ENCODE data around the gene SPACA7.
"Not testable (repeated sequence)": the region's sequence is repeated elsewhere in the genome, so short reads cannot be mapped to it uniquely, and the experiment has no call there.

The SPACA7 gene

DNA sequence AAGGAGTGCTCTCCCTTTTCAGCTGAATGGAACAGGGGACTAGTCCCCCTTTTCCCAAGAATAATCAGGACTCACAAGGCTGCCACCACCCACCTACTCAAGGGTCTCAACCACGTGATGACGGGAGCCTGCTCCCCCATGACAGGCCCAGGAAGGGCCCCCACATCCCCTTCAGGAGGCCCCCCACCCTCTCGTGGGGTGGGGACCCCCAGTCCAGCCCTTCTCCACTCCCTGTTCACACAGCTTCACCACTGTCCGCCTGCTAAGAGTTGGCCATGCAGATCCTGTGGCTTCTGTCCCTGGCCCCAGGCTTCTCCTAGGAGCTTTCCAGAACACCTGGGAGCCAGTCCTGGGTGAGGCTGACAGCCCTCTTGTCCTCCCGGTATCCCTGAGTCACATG lies 56.6 kb downstream of the SPACA7 start:
- not testable (repeated sequence) for DNase-seq

DNA sequence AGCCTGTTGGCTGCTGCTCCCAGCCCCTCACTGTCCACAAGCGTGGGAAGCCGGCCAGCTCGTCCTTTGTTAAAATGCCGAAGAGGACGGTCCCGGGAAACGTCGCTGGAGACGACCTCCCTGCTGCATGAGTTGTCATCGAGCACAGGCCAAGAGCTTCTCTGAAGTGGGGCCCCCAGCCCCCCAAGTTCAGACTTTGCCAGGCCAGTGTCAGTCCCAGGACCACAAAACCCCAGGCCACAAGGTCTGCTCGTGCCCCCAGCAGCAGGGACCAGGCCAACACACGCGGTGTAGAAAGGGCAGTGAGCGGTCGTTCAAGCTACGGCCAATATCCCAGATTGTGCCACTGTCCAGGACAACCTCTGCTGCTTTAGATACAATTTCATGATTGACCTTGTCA lies 57.4 kb downstream of the SPACA7 start:
- not testable (repeated sequence) for DNase-seq

DNA sequence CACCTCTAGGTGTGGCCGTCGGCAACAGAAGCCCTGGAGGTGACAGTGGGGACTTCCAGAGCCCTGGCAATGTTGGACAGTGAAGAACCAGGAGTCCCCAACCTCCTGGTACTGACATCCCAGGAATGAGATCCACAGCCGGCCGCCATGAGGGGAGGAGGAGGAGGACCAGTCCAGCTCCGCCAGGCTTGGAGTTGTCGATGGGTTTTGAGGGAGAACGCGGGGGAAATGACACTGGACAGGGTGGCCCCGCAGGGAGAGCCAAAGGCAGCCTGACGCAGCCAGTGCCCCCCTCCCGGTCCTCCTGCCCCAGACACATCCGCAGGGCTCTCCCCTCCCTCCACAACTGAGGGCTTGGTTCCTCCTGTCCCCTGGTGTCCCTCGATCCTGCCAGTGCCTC lies 57.9 kb downstream of the SPACA7 start:
- no peak for DNase-seq

DNA sequence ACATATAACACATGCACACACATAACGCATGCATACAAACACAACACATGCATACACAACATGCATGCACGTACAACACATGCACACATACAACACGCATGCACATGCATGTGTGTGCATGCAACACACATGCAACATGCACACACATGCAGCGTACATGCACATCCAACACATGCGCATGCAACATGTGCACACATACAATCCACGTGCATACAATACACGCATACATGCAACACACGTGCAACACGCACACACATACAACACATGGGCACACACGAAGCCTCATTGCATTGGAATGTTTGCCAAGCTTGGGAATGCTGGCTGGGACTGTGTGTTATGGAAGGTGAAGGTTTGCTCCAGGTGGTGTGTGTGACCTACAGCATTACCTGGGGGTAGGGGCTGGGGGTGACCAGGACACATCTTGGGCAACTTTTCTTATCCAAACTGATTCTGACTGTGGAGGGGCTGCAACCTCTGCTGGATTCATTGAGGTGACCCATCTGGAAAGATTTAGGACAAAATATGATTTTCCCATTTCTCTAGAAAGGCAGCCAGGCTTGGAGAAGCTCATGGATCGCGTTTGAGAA lies 58.9 kb downstream of the SPACA7 start:
- DNase-seq = no peak

DNA sequence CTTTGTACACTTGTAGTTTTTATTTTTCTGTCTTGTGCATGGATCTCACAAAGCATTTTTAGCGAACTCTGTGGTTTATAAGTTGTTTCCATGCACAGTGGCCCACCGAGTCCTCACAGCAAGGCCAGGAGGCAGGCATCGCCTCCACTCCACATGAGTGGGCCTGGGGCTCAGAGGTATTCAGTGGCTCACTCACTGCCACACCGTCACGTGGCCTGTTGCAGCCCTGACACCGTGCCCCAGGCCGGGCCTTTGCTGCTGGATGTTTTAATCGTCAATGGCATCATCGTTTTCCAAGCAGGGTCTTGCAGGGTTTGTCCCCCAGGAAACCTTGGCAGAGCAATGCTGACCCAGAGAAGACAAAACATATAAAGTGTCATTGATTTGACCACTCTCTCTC lies 59.8 kb downstream of the SPACA7 start:
- no peak for DNase-seq

DNA sequence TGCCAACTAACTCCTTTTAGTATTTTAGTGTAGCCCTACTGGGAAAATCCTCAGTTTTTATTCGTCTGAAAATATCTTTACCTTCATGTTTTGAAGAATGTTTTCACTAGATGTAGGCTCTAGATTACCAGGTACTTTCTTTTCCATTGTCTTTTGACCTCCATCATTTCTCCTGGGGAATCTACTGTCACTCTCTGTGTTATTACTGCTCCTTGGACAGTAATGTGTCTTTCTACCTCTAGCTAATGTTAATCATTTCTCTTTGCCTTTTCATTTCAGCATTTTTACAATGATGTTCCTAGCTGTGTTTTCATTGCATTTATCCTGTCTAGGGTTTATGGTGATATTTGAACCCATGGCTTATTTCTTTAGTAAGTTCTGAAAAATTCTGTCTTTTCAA lies 61.9 kb downstream of the SPACA7 start:
- DNase-seq = no peak

DNA sequence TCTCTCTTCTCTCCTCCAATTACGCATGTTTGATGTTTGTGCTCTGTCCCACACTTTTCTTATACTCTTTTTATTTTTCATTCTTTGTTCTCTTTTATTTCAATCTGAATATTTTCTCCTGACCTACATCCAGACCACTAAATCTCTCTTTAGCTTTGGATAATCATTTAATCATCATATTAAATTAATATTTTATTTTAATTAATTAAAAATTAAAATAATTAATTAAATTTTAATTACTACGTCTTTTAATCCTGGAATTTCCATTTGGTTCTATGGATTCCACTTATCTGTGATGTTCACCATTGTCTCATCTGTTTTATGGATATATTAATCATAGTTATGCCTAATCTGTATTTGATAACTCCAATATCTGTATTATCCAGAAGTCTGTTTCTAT lies 62.4 kb downstream of the SPACA7 start:
- DNase-seq = no peak

DNA sequence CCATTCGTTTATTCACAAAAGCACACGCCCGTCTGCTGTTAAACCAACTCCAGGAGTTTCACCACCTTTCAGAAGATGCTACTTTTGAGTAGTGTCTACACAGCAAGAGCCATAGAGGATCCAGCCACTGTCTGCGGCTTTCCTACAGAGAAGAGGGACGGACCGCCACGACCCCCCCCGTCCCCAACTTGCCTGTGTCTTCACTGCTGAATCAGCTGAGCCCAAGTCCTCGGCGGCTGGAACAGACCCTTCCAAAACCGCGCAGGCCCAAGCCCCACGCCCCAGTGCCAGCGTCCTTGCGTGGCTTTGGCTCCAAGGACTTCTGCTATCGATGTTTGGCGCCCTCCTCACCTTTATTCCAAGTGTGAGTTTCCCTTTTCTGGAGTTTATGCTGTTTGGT lies 65.1 kb downstream of the SPACA7 start:
- no peak for DNase-seq

DNA sequence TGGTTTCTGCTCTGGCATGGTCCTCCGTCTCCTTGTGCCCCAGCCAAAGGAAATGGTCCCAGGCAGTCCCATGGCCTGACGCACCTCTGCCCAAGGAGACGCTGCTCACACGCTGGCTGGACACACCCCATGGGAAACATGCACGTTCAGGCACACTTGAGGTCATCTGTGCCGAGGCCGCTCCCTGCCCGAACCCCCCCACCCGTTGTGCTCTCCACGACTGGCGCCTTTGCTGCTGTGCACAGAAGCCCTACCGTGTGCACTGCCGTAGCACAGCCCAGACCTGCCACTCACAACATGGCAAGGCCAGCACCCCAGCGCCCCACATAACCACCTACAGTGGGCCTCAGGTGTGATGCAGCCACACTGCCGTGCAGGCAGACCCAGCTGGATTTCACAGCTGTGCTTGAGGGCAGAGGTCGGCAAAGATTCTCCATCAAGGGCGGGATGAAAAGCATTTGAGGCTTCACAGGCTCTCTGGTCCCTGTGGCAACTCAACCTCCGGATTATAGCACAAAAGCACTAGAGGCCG lies 65.7 kb downstream of the SPACA7 start:
- DNase-seq = no peak

DNA sequence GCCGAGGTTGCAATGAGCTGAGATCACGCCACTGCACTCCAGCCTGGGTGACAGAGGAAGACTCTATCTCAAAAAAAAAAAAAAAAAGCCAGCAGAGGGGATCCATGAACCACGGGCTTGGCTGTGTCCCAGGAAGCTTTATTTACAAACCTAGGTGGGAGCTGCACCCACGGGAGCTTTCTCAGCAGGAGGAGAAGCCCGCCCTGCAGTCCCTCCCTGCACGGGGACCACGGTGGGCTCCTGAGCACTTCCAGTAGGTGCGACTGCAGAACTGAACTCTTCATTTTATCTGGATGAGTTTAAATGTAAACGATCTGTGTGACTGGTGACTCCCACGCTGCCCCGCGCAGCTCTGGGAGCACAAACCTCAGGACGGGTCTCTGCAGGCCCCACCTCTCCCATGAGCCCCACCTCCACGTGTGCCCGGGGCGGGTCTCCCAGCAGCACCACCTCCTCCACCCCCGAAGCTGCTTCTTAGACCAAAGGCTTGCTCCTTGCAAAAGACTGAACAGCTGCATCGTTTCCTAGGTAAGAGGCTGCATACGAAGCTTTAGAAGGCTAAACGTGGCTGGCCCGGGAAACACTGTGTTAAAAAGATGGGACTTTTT lies 66.4 kb downstream of the SPACA7 start:
- no peak for DNase-seq

DNA sequence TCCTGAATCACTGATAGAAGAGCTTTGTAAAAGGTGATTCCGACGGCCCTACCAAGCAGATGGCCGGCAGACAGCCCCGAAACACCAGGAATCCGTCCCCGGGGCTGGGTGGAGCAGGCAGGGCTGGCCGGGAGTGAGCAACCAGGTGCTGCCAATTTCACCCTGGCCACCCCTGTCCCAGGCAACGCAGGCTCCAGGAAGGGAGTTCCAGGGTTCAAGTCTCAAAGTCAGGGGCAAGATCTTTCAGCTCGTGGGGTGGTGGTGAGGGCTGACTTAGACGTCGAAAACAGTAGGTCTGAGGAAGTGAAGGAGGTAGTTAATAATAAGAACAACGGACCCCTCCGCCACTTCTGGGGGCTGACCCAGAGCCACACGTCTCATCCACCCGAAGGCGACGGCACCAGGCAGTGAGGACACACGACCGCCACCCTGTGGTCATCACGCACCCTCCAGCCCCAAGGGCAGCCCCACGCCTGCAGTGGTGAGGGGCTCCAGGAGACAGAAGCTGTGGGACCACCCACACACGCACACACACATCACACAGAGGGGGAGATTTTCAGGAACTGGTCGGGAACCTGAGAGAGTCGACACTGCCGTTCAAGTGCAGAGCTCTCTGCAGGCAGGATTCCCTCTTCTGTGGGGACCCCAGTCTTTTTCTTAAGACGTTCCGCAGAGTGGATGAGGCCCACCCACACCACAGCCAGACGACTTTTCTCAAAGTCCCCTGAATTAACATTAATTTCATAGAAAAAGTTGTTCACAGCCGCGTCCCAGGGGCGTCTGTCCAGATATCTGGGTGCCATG lies 67.2 kb downstream of the SPACA7 start:
- DNase-seq = peak; percentile 25

DNA sequence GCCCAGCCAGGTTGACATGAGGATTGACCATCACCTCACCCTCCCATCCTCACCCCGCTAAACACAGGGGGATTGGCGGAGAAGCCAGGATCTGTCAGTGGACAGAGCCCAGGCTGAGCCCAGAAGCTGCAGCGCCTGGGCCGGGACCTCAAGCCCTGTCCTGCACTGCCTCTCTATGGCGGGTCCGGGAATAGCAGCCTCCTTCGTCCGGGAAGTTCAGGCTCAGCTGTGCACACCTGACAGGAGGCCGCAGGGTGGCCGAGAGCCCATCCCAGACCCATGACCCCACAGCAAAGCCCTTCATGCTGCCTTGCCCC lies 67.8 kb downstream of the SPACA7 start:
- DNase-seq = peak; percentile 78

DNA sequence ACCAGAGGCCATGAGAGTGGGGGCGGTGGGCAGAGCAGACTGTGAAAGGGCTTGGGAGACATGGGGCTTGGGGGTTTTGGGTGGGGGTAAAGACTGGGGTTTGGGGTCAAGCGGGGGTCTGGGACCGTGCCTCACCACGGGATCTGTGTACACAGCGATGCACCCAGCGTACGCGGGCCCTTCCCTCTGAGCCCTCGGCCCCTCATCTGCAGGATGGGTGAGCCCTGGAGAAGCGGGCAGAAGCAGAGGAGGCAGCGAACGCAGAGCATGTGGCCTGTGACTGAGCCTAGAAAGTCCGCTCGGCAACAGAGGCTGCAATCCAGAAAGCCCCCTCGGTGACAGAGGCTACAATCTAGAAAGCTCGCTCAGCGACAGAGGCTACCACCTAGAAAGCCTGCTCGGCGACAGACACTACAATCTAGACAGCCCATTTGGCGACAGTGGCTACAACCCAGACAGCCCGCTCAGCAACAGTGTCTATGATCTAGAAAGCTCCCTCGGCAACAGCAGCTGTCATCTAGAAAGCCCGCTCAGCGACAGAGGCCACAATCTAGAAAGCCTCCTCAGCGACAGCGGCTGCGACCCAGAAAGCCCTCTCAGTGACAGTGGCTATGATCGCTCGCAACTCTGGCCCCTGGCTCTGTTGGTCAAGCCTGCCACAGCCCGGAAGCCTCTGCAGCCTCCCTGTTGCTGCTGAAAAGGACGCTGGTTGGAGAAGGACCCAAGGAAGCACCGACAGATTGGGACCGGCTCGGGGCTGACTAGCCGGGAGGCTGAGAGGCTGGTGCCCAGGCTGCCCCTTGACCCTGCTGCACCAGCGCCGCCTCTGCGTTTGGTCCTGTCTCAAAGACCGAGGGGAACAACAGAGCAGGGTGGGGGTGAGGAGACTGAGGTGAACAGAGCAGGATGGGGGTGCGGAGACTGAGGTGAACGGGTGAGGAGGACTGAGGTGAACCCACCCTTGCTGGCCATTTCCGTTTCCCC lies 68.6 kb downstream of the SPACA7 start:
- no peak for DNase-seq

DNA sequence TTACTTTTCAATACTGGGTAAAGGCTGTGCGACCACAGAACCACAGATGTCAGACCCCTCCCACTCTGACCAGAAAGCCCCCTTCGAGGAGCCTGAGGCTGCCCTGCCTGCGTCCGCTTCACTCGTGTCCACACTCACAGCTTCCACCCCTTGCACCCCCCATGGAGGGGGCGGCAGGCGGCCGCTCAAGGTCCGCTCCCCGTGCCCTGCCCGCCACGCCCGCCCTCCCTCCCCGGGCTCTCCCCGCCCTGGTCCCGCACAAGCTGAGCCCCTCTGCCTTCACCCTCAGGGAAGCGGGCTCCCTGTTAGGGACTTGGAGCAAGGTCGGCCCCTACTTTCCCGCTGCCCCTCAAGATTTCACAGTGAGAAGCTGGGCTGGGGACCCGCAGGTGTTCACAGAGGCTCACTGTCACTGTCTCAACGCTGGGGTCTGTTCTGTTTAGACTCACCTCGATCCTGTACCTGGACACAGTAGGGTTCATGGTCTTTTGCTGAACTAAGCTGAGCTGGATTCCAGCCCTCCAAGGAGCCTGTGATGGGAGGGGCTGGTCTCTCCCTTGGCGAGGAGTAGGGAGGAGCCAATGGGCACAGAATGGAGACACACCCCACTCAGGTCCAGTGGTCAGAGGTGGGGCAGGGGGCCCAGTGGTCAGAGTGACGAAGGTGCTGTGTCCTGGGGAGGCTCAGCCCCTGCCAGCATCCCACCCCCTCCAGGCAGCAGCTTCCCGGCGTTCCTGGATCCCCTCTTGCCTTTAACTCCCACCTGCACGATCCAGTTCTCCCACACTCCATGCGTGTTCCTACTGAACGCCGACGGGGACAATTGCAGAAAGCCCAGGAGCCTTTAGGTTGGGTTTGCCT lies 69.5 kb downstream of the SPACA7 start:
- DNase-seq = no peak

DNA sequence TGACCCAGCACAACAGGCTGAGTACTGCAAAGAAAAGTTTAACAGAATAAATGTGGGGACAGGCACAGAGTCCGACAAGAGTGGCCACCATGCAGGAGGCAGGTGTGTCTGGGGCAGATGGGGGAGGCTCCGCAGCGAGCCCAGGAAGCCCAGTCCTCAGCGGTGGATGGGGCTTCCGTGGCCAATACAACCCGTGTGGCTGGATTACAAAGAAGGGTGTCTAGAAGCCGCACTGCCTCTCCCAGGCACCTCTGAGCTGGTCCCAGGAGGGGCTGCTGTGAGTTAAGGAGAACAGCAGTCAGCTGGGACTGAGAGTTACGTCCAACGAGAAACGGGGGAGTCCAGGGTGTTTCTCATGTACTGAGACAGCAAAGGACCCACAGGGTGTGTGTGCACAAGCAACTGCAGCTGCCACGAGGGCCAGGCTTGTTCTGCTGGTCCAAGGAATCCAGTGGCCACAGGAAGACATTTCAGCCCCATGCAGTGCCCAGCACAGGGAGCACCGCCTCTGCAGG lies 70.2 kb downstream of the SPACA7 start:
- no peak for DNase-seq

DNA sequence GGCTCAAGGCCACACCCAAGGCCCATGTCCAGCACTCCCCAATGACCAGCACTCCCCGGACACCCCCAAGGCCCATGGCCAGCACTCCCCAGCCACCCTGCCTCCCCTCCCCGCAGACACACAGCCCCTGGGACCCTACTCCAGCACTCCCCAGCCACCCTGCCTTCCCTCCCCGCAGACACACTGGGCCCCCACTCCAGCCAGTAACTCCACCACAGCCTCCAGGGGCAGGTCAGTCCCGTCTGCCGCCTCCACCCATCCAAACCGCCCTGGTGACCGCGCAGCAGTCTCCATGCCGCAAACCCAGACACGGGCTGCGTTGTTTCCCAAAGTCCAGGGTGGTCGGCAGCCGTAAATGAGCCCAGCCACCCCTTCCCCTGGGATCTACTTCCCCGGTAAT lies 70.7 kb downstream of the SPACA7 start:
- no peak for DNase-seq

DNA sequence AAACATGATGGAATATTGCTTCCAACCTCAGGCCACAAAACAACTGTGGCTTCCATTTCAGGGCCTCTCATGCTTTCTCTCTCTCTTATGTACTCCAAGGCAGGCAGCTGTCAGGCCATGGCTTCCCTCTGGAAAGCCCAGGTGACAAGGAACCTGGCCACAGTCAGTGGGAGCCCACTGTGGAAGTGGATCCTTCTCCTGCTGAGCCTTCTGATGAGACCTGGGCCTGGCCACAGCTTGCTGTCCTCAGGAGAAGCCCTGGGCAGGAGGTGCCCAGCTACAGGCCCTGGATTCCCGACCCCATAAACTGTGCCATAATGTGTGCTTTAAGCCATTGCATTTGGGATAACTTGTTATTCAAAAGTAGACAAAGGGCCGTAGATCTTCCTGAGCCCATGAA lies 71.2 kb downstream of the SPACA7 start:
- no peak for DNase-seq

DNA sequence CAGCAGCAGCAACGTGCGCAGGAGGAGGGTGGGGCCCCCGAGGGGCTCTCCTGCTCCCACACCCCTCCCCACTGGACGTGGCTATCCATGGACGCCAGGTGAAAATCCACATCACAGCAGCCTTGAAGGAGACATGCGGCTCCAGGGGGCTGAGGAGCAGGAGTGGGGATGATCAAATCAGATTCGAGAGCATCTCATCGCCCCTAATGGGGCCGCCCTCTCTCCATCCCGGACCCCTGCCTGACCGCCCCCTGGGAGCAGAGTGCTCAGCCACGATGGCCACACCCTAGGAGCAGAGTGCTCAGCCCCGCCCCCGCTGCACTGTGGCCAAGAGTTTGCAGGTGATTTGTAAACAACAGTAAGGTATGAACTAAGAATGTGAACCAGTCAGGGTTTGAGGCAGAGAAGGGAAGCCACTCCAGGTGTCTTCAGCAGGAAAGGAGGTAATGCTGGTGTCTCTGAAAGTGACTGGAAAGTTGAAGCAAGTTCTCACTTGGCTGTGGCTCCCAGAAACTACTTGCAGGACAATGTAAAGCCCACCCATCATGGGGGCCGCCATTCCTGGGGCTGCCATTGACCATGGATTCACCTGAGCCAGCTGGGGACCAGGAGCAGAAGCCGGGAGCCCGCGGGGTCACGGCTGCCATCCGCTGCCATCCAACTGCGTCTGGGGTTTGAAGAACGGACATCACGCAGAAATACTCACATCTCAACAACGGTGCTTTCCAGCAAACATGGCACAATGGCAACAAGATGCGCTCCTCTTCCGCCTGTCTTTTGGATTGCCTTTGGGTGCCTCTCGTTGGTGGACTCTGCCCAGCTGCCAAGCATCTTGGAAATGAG lies 71.8 kb downstream of the SPACA7 start:
- no peak for DNase-seq

DNA sequence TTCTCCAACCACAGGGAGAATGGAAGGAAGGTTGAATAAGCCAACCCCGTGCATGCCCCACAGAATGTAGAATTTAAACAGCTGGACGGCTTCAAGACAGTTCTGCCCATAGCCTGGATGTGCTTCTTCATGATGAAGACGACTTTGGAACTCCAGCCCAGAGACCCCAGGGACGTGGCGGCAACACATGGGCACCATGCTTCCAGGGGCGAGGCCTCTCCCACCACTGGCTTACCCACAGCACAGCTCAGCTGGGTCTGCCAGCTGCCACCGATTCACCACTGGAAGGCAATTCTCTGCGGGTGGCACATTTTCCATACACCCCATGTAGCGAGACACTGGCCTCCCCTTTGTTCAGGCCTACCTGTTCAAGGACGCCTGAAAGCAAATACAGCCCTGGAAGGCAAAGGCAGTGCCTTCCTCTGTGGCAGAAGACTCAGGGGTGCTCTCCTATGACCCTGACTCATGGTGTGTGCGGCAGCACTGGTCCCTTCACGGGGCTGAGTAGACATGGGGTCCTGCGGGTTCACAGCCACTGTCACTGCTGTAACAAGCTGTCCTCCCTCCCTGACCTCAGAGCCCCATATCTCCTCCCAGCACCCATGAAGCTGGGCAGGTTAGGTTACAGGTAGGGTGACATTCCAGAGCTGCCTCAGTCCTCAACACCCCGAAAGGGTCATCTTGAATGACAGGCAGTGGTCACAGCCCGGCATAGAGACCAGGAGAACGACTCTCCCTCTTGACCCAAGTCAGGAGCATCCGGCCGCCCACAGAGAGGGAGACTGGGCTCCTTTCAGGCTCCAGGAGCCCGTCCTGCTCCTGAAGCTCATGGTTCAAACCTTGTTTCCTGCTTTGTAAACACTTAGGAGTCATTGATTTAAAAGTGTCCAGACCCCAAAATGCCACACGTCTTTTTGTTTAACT lies 72.7 kb downstream of the SPACA7 start:
- no peak for DNase-seq

DNA sequence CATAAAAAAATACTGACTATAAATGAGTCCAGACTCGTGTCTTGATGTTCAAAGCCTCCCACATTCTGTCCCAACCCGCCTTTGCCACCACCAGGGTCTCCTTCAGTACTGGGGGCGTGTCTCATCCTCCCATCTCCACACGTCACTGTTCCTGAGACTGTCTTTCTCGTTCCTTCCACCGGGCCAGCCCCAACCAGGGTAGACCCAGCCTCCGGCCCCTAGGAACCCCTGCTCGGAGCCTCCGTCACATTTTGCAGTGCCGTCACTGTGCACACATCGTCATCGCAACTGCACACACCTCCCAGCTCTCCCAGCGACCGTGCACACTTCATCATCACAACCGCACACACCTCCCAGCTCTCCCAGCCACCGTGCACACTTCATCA lies 73.4 kb downstream of the SPACA7 start:
- DNase-seq = no peak

Data from activated CD4-positive, alpha-beta T cell treated with anti-CD3 and anti-CD28 coated beads for 48 hours (primary cell).